ENCODE measurements around the gene CAPS2.
"Not testable (repeated sequence)": the region's sequence is repeated elsewhere in the genome, so short reads cannot be mapped to it uniquely, and the experiment has no call there.

CAPS2 gene

DNA sequence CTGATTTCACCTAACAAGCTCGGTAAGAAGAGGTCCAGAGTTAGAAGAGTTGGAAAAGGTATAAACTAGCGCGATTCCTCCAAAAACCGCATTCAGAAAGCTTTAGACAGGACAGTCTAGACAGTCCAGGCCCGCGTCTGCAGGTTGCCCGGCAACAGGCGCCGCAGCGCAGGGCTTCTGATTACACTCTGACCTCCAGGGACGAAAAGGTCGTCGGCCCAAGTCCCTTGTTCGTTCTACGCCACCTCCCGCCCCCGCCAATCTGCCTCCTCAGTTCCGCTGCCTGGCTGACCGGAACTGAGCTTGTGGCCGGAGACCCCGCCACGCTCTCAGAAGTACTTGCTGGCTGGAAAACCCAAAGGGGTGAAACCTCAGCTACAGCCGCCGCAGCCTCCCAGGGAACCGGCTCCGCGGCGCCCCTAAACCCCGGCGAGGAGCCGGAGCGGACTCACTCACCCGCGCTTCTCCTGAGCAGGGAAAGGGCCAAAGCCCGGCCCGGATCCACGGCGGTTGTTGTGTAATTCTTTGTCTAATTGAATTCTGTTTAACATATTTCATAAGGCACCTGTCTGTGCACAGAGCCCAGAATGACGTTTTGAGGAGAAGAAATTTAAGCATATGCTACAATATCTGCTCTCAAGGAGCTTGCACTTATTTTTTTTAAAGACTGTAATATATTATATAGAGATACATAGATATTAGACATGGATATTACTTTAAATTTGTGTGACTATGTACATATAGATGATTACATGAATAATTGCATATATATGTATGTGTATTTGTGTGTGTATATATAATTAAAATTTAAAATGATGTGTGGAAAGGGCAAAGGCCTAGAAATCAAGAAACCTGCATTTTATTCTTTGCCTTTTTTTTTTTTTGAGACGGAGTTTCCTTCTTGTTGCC, at the start of gene CAPS2:
Gene CAPS2, minus strand, starts transcription at position 407 of the 909 bp plus-strand sequence. CDS start 3,826 bp downstream, outside the sequence.
- peak; percentile 86 for DNase-seq (ENCODE audit: low spot score)

DNA sequence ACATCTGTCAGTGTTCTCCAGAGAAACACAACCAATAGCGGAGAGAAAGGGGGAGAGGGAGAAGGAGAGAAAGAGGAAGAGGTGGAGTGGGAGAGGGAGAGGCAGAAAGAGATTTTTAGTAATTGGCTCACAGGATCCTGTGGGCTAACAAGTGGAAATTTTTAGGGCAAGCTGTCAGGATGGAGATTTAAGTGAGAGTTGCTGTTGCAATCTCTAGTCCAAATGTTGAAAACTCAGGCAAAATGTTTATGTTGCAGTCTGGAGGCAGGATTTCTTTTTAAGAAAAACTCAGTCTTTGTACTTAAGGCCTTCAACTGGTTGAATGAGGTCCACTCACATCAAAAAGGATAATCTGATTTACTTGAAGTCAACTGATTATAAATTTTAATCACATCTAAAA, 48.2 kb upstream of the CAPS2 start:
- no peak for DNase-seq (ENCODE audit: low spot score)

DNA sequence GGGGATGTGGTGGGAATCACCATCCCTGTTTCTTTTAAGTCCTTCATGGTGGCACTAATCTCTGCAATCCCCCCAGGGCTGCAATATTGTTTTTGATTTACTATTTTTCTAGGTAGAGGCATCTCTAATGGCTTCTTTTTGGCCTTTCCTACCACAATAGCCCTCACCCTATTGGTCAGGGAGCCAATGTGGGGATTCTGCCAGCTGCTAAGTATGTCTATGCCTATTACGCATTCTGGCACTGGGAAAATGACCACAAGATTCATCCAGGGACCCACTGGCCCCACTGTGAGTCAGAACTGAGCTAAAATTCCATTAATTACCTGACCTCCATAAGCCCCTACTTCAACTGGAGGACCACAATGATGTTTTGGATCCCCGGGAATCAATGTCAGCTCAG, 44.8 kb upstream of the CAPS2 start:
- no peak for DNase-seq (ENCODE audit: low spot score)

DNA sequence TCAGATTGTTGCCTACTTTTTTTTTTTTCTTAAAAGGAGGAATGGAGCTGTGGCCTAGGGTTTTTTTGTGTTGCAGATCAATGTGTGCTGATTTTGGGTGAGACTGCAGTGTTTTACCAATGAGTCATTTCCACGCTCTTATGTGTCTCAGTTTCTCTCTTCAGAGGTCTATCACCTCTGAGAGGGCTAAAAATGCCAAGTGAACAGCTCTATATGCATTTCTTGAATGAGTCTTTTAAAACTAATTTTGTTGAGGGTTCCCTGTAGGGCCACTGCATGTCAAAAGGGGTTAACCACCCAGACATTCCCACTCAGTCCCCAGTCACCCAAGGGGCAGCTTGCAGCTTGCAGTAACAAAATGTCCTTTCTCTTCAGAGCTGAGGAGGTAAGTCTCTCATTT, 36.5 kb upstream of the CAPS2 start:
- DNase-seq (ENCODE audit: low spot score) = no peak

DNA sequence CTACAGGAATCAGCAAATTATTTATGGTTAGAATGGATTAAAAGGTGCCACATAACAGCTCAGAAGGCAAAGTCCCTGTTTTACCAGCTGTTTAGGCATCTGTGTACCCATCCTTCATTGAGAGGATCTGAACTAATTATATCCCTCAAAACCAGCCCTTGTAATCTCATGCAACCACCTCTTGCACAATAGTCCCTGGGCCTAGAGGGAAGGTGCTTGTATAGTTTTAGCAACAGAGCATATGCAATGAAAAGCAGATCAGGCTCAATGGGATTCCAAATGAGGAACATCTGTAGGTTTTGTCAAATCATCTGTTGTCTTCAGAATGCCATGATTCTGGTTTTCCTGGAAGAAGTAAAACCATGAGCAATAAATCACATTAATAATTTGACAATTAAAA, 34.8 kb upstream of the CAPS2 start:
- DNase-seq (ENCODE audit: low spot score) = no peak

DNA sequence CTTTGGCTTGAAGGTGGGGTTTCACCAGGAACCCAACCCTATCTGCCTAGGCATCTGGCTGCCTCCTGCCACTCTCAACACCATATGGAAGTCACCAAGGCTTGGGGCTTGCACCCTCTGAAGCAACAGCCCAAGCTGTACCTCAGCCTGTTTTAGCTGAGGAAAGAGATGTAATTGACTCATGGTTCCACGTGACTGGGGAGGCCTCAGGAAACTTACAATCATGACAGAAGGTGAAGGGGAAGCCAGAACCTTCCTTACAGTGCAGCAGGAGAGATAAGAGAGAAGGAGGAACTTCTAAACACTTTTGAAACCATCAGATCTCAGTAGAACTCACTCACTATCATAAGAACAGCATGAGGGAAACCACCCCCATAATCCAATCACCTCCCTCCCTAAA, 31.3 kb upstream of the CAPS2 start:
- no peak for DNase-seq (ENCODE audit: low spot score)

DNA sequence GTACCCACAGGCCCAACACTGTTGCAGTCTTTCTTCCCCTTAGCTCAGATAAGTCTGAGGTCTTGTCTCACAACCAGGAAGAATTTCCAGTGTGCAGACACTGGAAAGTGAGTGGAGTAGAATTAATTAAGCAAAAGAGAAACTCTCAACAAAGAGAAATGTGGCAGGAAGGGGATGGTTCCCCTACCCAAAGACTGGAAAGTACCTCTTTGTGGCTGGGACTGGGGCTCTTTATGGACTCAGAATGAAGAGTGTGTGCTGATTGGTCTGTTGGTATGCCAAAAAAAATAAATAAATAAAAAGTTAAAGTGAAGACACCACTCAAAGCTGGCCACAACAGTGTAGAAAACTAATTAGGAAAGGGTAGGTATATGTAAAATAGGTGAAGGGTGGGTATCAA, 30.8 kb upstream of the CAPS2 start:
- no peak for DNase-seq (ENCODE audit: low spot score)

DNA sequence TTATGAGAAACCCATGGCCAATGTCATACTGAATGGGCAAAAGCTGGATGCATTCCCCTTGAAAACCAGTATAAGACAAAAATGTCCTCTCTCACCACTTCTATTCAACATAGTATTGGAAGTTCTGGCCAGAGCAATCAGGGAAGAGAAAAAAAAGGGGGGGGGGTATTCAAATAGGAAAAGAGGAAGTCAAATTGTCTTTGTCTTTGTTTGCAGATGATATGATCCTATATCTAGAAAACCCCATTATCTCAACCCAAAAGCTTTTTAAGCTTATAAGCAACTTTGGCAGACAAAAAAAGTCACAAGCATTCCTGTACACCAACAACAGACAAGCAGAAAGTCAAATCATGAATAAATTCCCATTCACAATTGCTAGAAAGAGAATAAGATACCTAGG, 23.9 kb upstream of the CAPS2 start:
- DNase-seq (ENCODE audit: low spot score) = no peak

DNA sequence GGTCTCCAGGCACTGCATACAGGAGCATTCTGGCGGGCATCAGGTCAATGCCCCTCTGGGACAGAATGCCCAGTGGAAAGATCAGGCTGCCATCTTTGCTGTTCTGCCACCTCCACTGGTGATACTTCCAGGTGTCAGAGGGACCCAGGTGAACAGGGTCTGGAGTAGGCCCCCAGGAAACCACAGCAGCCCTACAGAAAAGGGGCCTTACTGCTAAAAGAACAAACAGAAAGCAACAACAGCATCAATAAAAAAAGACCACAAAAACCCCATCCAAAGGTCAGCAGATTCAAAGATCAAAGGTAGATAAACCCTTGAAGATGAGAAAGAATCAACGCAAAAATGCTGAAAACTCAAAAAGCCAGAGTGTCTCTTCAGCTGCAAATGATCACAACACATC, 20.3 kb upstream of the CAPS2 start:
- no peak for DNase-seq (ENCODE audit: low spot score)

DNA sequence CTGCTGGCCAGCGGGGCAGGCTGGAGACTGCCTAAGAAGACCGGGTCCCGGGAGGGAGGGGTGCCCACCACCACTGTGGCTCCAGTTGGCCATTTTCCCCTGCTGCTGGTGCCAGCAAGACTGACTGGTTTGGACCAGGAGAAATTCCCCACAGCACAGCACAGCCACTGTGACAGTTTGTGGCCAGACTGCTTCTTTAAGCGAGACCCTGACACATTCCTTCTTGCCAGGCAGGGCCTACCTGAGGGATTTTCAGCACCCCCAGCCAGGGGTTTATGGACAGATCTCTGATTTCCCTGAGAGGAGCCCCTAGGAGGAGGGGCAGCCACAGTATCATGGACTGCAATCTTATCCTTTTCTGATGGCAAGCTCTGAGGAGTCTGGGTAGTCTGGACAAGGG, 19.8 kb upstream of the CAPS2 start:
- DNase-seq (ENCODE audit: low spot score) = no peak

DNA sequence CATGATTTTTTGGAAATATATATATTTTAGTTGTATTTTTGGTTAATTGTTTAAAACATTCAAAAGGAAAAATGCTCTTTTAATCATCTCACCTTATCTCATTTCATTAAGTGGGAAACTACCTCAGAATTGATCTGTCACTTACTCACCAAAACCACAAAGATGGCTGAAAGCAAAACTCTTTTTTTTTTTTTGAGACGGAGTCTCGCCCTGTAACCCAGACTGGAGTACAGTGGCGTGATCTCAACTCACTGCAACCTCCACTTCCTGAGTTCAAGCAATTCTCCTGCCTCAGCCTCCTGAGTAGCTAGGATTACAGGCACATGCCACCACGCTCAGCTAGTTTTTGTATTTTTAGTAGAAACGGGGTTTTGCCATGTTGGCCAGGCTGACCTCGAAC, 16.1 kb upstream of the CAPS2 start:
- not testable (repeated sequence) for DNase-seq (ENCODE audit: low spot score)

DNA sequence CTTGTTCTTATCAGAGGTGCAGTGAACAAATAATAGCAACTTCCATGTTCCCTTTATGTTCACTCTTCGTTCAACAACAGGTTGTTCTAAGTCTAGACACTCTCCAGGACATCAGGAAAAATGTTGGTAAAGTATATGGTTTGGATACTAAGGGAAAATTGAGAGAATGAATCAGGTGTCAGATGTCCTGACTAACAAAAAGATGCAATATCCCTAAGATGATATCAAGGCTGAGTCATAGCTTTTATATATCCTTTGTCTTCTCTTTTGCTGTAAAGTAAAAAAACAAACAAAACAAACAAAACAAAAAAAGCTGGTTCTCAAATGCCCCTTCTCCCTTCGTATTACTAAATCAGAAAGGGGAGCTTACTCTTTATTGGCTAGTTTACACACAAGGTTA, 15.4 kb upstream of the CAPS2 start:
- DNase-seq (ENCODE audit: low spot score) = no peak

DNA sequence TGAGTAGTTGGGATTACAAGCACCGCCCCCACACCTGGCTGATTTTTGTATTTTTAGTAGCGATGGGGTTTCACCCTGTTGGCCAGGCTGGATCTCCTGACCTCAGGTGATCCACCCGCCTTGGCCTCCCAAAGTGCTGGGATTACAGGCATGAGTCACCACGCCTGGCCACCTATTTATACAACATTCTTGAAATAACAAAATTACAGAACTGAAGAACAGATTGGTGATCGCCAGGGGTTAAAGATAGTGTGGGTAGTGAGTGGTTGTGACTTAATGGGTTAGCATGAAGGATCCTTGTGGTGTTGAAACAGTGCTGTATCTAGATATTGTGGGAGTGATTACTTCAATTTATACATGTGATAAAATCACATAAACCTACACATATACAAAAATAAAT, 11.7 kb upstream of the CAPS2 start:
- DNase-seq (ENCODE audit: low spot score) = no peak

DNA sequence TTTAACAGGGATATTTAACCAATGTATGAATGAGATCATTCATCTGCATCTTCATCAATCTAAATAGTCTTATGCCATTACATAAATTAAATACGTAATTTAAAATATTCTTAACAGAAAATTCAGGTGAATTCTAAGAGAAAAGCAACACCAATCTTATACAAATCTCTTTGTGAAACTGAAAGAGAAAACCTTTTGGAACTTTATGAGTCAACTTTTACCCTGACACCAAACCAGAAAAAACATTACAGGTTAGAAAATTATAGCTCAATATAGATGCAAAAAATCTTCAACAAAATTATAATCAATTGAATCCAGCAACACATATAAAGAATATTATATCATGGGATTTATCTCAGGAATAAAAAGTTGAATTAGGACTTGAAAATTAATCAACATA, 7.8 kb upstream of the CAPS2 start:
- DNase-seq (ENCODE audit: low spot score) = no peak

DNA sequence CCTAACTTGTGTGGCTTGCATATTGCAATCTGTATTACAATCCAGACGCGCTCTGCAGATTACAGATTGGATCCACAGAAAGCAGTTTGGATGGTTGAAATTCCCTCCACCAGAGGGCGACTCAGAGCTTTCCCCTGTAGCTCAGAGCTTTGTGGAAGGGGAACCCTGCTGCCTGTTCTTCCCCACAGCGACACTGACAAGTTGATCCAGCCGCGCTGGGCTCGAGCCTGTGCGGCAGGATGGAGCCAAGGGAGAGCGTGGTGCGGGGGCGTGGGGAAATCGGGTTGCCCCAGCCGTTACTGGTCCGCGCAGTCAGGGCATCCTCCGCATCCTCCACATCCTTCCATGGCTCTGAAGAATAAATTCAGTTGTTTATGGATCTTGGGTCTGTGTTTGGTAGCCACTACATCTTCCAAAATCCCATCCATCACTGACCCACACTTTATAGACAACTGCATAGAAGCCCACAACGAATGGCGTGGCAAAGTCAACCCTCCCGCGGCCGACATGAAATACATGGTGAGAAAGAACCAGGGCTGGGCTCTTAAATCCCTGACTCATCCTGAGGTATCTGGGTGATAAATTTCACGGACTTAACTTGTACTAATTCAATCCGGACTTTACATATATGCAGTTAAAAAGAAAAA, 4.4 kb upstream of the CAPS2 start, which contains the start of gene GLIPR1L1:
Gene GLIPR1L1, plus strand, starts transcription at position 287 of the 647 bp plus-strand sequence. Its CDS starts 59 bp downstream, at position 346.
- DNase-seq (ENCODE audit: low spot score) = peak; percentile 67

DNA sequence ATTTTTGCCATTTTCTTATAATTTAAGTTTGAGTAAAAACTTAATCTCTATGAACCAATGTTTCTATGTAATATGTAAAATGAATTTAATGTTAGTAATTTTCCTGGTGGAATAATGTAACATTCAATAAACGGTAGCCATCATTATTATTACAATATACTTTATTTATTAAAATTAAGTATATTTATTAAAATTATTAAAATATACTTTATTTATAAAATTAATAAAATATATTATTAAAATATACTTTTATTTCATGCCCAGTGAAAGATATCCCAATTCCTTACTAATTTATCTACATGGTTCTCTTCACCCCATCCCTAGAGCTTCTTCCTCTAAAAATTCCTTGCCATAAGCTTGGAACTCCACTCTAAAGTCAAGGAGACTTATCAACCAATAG, 2.5 kb downstream of the CAPS2 start:
- no peak for DNase-seq (ENCODE audit: low spot score)

DNA sequence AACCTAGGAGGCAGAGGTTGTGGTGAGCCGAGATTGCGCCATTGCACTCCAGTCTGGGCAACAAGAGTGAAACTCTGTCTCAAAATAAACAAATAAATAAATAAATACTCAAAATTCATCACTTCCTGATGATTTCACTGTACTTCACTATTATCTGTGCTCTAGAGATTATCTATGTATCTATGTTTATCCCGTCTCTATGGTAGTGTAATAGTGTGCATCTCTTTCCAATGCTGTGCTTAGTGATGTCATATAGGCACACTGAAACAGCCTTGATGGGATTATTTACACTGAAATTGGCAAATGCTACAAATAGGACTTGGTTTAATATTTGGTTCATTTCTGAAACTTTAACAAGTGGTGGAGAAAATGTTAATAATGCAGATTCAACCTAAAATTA, 6.5 kb downstream of the CAPS2 start:
- no peak for DNase-seq (ENCODE audit: low spot score)

DNA sequence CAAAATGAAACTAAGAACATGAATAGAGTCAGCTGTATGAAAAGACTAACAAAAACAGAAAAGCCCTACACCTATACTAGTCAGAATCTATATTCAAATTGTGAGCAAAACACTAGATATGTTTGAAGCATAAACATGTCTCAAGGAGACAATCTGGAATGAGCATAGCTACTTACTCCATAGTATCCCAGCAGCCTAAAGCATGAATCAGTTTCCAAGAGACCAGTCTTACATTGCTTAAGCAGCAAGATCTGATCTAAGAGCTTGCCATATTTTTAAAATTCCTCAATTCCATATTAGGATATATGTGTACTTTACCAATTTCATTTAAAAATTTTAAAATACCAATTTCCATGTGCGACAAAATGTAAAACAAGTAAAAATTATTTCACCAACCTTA, 7.7 kb downstream of the CAPS2 start:
- DNase-seq (ENCODE audit: low spot score) = no peak

DNA sequence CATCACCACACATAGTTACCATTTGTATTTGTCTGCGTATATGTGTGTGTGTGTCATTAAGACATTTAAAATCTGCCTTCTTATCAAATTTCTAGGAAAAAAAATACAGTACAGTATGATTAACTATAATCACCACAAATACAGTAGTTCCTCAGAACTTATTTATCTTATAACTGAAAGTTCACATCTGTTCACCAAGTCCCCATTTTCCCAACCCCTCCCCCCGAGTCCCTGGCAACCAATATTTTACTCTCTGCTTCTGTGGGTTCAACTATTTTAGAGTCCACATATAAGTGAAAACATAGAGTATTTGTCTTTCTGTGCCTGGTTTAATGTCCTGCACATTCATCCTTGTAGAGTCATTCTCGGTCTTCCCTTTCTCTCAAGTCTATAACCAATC, 12.3 kb downstream of the CAPS2 start:
- DNase-seq (ENCODE audit: low spot score) = no peak

DNA sequence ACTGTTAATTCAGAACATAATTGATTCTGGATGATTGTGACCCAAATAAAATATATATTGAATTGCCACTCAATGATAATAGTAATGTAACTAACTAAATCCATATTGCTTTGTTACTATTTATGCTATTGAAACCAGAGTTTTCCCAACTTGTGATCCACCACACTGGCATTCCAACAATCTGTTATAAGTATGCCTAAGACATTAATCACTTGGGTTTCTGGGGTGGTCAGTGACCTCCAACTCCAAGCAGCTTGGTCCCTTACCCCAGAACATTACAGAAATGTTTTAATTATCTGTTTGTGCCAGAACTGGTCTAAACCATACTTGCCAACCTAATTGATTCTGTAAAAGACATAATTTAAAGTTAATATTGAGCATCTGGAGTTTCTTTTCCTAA, 14.6 kb downstream of the CAPS2 start:
- no peak for DNase-seq (ENCODE audit: low spot score)

DNA sequence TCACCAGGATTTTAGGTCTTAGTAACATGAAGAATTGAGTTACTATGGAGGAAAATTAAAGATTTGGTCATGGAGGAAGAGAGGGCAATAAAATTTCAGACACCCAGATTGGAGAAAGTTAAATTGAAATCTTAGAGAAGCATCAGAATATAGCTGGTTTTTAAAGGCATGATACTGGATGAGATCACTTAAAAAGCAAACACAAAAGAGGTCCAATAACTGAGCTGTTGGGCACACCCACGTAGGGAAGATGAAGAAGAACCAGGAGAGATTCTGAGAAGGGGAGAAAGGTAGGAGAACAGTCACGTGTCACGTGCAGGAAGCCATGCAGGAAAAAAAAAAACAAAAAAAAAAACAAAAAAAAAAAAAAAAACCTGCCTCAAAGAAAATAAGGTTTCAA, 18.8 kb downstream of the CAPS2 start:
- DNase-seq (ENCODE audit: low spot score) = no peak

DNA sequence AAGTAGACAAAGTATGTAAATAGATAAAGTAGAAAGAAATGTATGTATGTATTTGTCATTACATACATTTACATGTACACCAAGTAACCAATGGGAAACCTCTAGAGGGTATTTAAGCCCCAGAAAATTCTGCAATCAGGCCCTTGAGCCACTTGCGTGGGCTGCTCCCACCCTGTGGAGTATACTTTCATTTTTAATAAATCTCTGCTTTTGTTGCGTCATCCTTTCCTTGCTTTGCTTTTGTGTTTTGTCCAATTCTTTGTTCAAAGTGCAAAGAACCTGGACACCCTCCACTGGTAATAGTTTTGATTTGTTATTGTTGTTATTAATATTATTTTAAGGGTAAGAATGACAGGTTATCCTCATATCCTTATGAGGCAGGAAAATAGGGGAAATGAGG, 21.8 kb downstream of the CAPS2 start:
- no peak for DNase-seq (ENCODE audit: low spot score)
